CD14-positive monocyte (primary cell): ENCODE data around the gene PDE4DIP. TPM values are rescaled to one million over a fixed set of nuclear protein-coding genes. Genes with fewer than 3 reads are reported as not detected.
A peak's percentile ranks its signal among the peaks of the same experiment; 100 is the strongest.
"Not testable (repeated sequence)": the region's sequence is repeated elsewhere in the genome, so short reads cannot be mapped to it uniquely, and the experiment has no call there.

ENCODE experiments used
- DNase-seq, 3 donors: peaks; one replicate each; pipeline ENCODE4 v3.0.0-alpha.2; 2011 to 2022
- H2AFZ ChIP-seq: 2 replicates; pipeline ENCODE4 v1.6.0; 2012; ENCODE audit warnings: mild to moderate bottlenecking, low read depth, low read length, inconsistent platforms; ENCODE audit not compliant: insufficient read depth, poor library complexity, severe bottlenecking
- H3K27ac ChIP-seq, 2 donors: 1 replicate in 1 of 2; 2 replicates in 1 of 2; pipeline ENCODE4 v1.5.1; 2012 to 2013; ENCODE audit warnings: low read length in 2 of 2, control low read depth in 1 of 2, inconsistent platforms in 1 of 2, low read depth in 1 of 2, mild to moderate bottlenecking in 1 of 2
- H3K27me3 ChIP-seq, 2 donors: one replicate each; pipeline versions ENCODE4 v1.6.0 to v1.6.1; 2011 to 2013; ENCODE audit warnings: low read length in 2 of 2; ENCODE audit not compliant: control insufficient read depth in 2 of 2, insufficient read depth in 2 of 2
- H3K36me3 ChIP-seq, 2 donors: replicated peaks in 1 of 2; 1 replicate in 1 of 2; 2 replicates in 1 of 2; pipeline versions ENCODE4 v1.5.1 to v1.6.1; 2012 to 2013; ENCODE audit warnings: low read length in 2 of 2, control low read depth in 1 of 2, inconsistent platforms in 1 of 2, mild to moderate bottlenecking in 1 of 2; ENCODE audit not compliant: insufficient read depth in 2 of 2, control insufficient read depth in 1 of 2
- H3K4me1 ChIP-seq, 2 donors: 1 replicate in 1 of 2; 2 replicates in 1 of 2; pipeline versions ENCODE4 v1.5.1 to v1.6.1; 2012 to 2013; ENCODE audit warnings: low read length in 2 of 2, control low read depth in 1 of 2, inconsistent platforms in 1 of 2, mild to moderate bottlenecking in 1 of 2, moderate library complexity in 1 of 2; ENCODE audit not compliant: insufficient read depth in 2 of 2, control insufficient read depth in 1 of 2
- H3K4me2 ChIP-seq: replicated peaks from 2 replicates; pipeline ENCODE3; 2012; ENCODE audit warnings: low read length, moderate library complexity, mild to moderate bottlenecking; ENCODE audit not compliant: poor library complexity, severe bottlenecking; ENCODE audit errors: extremely low read depth
- H3K4me3 ChIP-seq, 3 experiments: fragments of 200-600 bp in 1 of 3; sonication (generic) in 1 of 3; replicated peaks in 1 of 3; 1 replicate in 2 of 3; 2 replicates in 1 of 3; pipeline ENCODE4 v1.5.1; 2011 to 2013; ENCODE audit warnings: low read length in 3 of 3, mild to moderate bottlenecking in 3 of 3, control low read depth in 2 of 3, low read depth in 2 of 3, inconsistent platforms in 1 of 3, moderate library complexity in 1 of 3
- H3K79me2 ChIP-seq: 2 replicates; pipeline ENCODE4 v1.6.0; 2012; ENCODE audit warnings: mild to moderate bottlenecking, control low read depth, inconsistent platforms, low read length, moderate library complexity; ENCODE audit not compliant: insufficient read depth
- H3K9ac ChIP-seq: 2 replicates; pipeline ENCODE4 v1.6.0; 2017; ENCODE audit warnings: low read length, mild to moderate bottlenecking; ENCODE audit not compliant: insufficient read depth, poor library complexity, severe bottlenecking
- H3K9me3 ChIP-seq, 2 donors: replicated peaks in 1 of 2; 1 replicate in 1 of 2; 2 replicates in 1 of 2; pipeline versions ENCODE4 v1.5.1 to v1.6.1; 2012 to 2013; ENCODE audit warnings: low read length in 2 of 2, control low read depth in 1 of 2; ENCODE audit not compliant: control insufficient read depth in 1 of 2, insufficient read depth in 1 of 2
- H4K20me1 ChIP-seq: 2 replicates; pipeline ENCODE4 v1.6.0; 2012; ENCODE audit warnings: mild to moderate bottlenecking, low read length, control low read depth, moderate library complexity; ENCODE audit not compliant: insufficient read depth
- H3K27ac Mint-ChIP-seq, 7 donors: one replicate each; pipeline ENCODE4 v1.8.0; 2020; ENCODE audit warnings: mild to moderate bottlenecking in 7 of 7, mixed read lengths in 7 of 7, moderate library complexity in 6 of 7, inconsistent platforms in 2 of 7
- H3K27me3 Mint-ChIP-seq, 3 donors: one replicate each; pipeline ENCODE4 v1.8.0; 2021 to 2022; ENCODE audit warnings: low read depth in 3 of 3, mild to moderate bottlenecking in 3 of 3, mixed read lengths in 3 of 3, moderate library complexity in 3 of 3, inconsistent platforms in 1 of 3
- H3K36me3 Mint-ChIP-seq, 2 donors: one replicate each; pipeline ENCODE4 v1.8.0; 2020; ENCODE audit warnings: mixed read lengths in 2 of 2, inconsistent platforms in 1 of 2, mild to moderate bottlenecking in 1 of 2
- H3K4me1 Mint-ChIP-seq: one replicate; pipeline ENCODE4 v1.8.0; 2020; ENCODE audit warnings: mild to moderate bottlenecking, mixed read lengths
- H3K4me3 Mint-ChIP-seq, 2 donors: one replicate each; pipeline ENCODE4 v1.8.0; 2020; ENCODE audit warnings: mild to moderate bottlenecking in 2 of 2, mixed read lengths in 2 of 2, moderate library complexity in 1 of 2
- H3K9me3 Mint-ChIP-seq, 7 donors: one replicate each; pipeline ENCODE4 v1.8.0; 2020 to 2022; ENCODE audit warnings: mixed read lengths in 7 of 7, mild to moderate bottlenecking in 6 of 7, moderate library complexity in 6 of 7, inconsistent platforms in 2 of 7
- WGBS: methylation state at CpG from one replicate; pipeline ENCODE4 v1.1.5; 2013; ENCODE audit warnings: missing lambda C conversion rate; ENCODE audit not compliant: insufficient coverage; 5-methylcytosine and 5-hydroxymethylcytosine counted together
- intact Hi-C, 2 donors: fragments of 100-400 bp; cut with micrococcal nuclease; formaldehyde crosslinking; loops; one replicate each; pipeline versions ENCODE4 v1.15.0 to v1.15.1; 2023
- polyA plus RNA-seq, 3 donors: library from polyadenylated mRNA; depleted of rRNA in 1 of 3; unstranded in 2 of 3; stranded (reverse) in 1 of 3; fragments of 300-500 nt in 2 of 3; fragments of >200 nt in 1 of 3; fragmentation: Illumina TruSeq in 2 of 3; gene quantifications; 1 replicate in 2 of 3; 2 replicates in 1 of 3; pipeline ENCODE4 v1.2.3, GENCODE V29; 2012 to 2021

The PDE4DIP gene
- polyA plus RNA-seq, 3 donors: 11.6 to 22.5 (median 14.6) TPM

DNA sequence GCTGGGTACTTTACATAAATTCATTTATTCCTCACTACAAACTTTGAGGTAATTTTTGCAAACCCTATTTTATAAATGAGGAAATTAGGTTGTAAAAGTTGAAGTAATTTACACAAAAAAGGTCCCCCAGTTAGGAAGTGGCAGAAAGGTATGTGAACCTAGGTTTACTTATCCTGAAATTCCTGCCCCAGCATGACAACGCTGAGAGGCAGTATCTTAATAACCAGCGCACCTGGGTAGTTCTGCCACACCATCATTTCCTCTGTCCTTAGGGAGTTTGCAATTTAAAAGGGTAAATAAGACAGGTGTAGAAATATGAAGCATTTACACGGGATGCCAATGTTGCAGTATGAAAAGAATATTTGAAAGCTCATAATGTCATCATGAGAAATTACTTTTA is 79.6 kb downstream of the PDE4DIP start:
- intact Hi-C loops, DNase-seq, H3K9me3 ChIP-seq, H3K27ac ChIP-seq, H3K4me1 ChIP-seq, H3K4me3 ChIP-seq, H3K27me3 ChIP-seq, H2AFZ ChIP-seq, H3K27me3 Mint-ChIP-seq, H4K20me1 ChIP-seq, H3K9ac ChIP-seq, H3K9me3 Mint-ChIP-seq, H3K36me3 Mint-ChIP-seq, H3K27ac Mint-ChIP-seq, H3K4me3 Mint-ChIP-seq, H3K79me2 ChIP-seq, H3K36me3 ChIP-seq, H3K4me1 Mint-ChIP-seq, H3K4me2 ChIP-seq: not testable (repeated sequence)
- no CpG with 5 or more reads among the region's 3 CpGs for WGBS

GRCh38 chr1:148927645-148928044 is 83.4 kb downstream of the PDE4DIP start:
- H3K9me3 Mint-ChIP-seq, H3K9ac ChIP-seq, intact Hi-C loops, H3K9me3 ChIP-seq, DNase-seq, H3K4me1 Mint-ChIP-seq, H3K36me3 ChIP-seq, H3K27ac ChIP-seq, H3K27ac Mint-ChIP-seq, H3K4me3 Mint-ChIP-seq, H3K27me3 ChIP-seq, H3K79me2 ChIP-seq, H3K4me1 ChIP-seq, H3K4me2 ChIP-seq, H4K20me1 ChIP-seq, H3K27me3 Mint-ChIP-seq, H2AFZ ChIP-seq, H3K4me3 ChIP-seq, H3K36me3 Mint-ChIP-seq: not testable (repeated sequence)
- WGBS: no CpG with 5 or more reads among the region's 1 CpG

GRCh38 chr1:148929253-148929652 is 85.0 kb downstream of the PDE4DIP start:
- H3K27me3 Mint-ChIP-seq, H3K4me3 Mint-ChIP-seq, H3K9me3 ChIP-seq, H4K20me1 ChIP-seq, H3K27ac Mint-ChIP-seq, H3K9me3 Mint-ChIP-seq, H3K27me3 ChIP-seq, H3K36me3 ChIP-seq, H3K9ac ChIP-seq, H3K4me1 ChIP-seq, H3K4me2 ChIP-seq, H3K79me2 ChIP-seq, H2AFZ ChIP-seq, H3K36me3 Mint-ChIP-seq, intact Hi-C loops, H3K4me1 Mint-ChIP-seq, H3K27ac ChIP-seq, H3K4me3 ChIP-seq: not testable (repeated sequence)
- DNase-seq: peak in 1 of 3 donors; percentile 0

- H3K4me1 Mint-ChIP-seq, H3K4me3 ChIP-seq, H3K9me3 ChIP-seq, H3K27ac Mint-ChIP-seq, intact Hi-C loops, H3K4me3 Mint-ChIP-seq, DNase-seq, H3K4me1 ChIP-seq, H3K9me3 Mint-ChIP-seq, H3K4me2 ChIP-seq, H3K36me3 Mint-ChIP-seq, H3K27me3 ChIP-seq, H3K27me3 Mint-ChIP-seq, H3K27ac ChIP-seq, H3K36me3 ChIP-seq, H2AFZ ChIP-seq, H4K20me1 ChIP-seq, H3K9ac ChIP-seq, H3K79me2 ChIP-seq: not testable (repeated sequence)
- WGBS: no CpG with 5 or more reads among the region's 3 CpGs
Observed at GRCh38 chr1:148935381-148936002, 91.3 kb downstream of the PDE4DIP start.
